Thoracic aorta (tissue), 2 donors: ENCODE results near the gene C1orf167. TPM values are rescaled to one million over a fixed set of nuclear protein-coding genes. Genes with fewer than 3 reads are reported as not detected.
A peak's percentile ranks its signal among the peaks of the same experiment; 100 is the strongest.

Experiments
- ATAC-seq: fragments of 150-250 bp; one replicate; pipeline ENCODE4 v1.8.0; 2017; ENCODE audit warnings: low read depth; ENCODE audit not compliant: insufficient number of reproducible peaks, low FRiP score
- DNase-seq: peaks from one replicate; pipeline ENCODE4 v3.0.0-alpha.2; 2020; ENCODE audit warnings: low spot score
- H3K27ac ChIP-seq, 2 donors: fragments of 200-600 bp; sonication (generic); 1 replicate in 1 of 2; 2 replicates in 1 of 2; pipeline ENCODE4 v1.5.1; 2016; ENCODE audit warnings: mild to moderate bottlenecking in 2 of 2, moderate library complexity in 2 of 2
- H3K27me3 ChIP-seq: fragments of 200-600 bp; sonication (generic); replicated peaks from 2 replicates; pipeline ENCODE4 v1.6.0; 2016; ENCODE audit warnings: mild to moderate bottlenecking; ENCODE audit not compliant: insufficient read depth
- H3K36me3 ChIP-seq: fragments of 200-600 bp; sonication (generic); one replicate; pipeline ENCODE4 v1.5.1; 2016
- H3K4me1 ChIP-seq, 2 donors: fragments of 200-600 bp; sonication (generic); 1 replicate in 1 of 2; 2 replicates in 1 of 2; pipeline versions ENCODE4 v1.5.1 to v1.6.0; 2016; ENCODE audit warnings: low read depth in 2 of 2, mild to moderate bottlenecking in 1 of 2; ENCODE audit not compliant: control insufficient read depth in 1 of 2
- H3K4me3 ChIP-seq: fragments of 200-600 bp; sonication (generic); 2 replicates; pipeline ENCODE4 v1.5.1; 2016; ENCODE audit warnings: mild to moderate bottlenecking
- H3K9me3 ChIP-seq: fragments of 200-600 bp; sonication (generic); 2 replicates; pipeline ENCODE4 v1.5.1; 2016
- CTCF ChIP-seq: fragments of 200-600 bp; sonication (generic); IDR thresholded peaks from one replicate; pipeline ENCODE4 v1.5.1; 2019; ENCODE audit warnings: antibody characterized with exemption
- total RNA-seq, 2 donors: library from RNA; depleted of rRNA; stranded (reverse); fragments of >200 nt; gene quantifications; one replicate each; pipeline versions ENCODE4 v1.1.0 to v1.2.3, GENCODE V29; 2016

Gene C1orf167
- total RNA-seq, 2 donors from 2014 or later = 4.2 TPM; not detected in 1

- Histone ChIP-seq H3K27ac (peak overlapping the region in 1 of 2 donors; percentile 93), H3K4me1 (peaks cover 36 to 58% of the 10 kb centered on the region in 2 donors), H3K4me3 (no peak overlapping the region), H3K36me3 (peaks cover 31% of the 10 kb centered on the region), H3K9me3 (no peaks in the 10 kb centered on the region), H3K27me3 (no peaks in the 10 kb centered on the region)
- no peak for ATAC-seq
- TF ChIP-seq CTCF = no peak
- DNase-seq = no peak
Measured at GRCh38 chr1:11794446-11795237, 32.6 kb downstream of the C1orf167 start.

- peaks cover 35% of the 10 kb centered on the region for H3K36me3 ChIP-seq
- H3K4me1 ChIP-seq = peaks cover 29 to 51% of the 10 kb centered on the region in 2 donors
- ATAC-seq (no peak), DNase-seq (no peak)
- no peak for TF ChIP-seq CTCF
- no peak overlapping the region for H3K4me3 ChIP-seq
- H3K27ac ChIP-seq = peak overlapping the region; percentile 4 to 93
- no peaks in the 10 kb centered on the region for H3K27me3 ChIP-seq
- no peaks in the 10 kb centered on the region for H3K9me3 ChIP-seq
Measured at GRCh38 chr1:11795238-11795890, 33.4 kb downstream of the C1orf167 start.

GRCh38 chr1:11796036-11796828 lies 34.2 kb downstream of the C1orf167 start:
- Histone ChIP-seq H3K9me3 (no peaks in the 10 kb centered on the region), H3K27me3 (no peaks in the 10 kb centered on the region), H3K27ac (peak overlapping the region; percentile 92 to 93), H3K36me3 (peaks cover 43% of the 10 kb centered on the region), H3K4me3 (no peak overlapping the region), H3K4me1 (peaks cover 23 to 48% of the 10 kb centered on the region in 2 donors)
- DNase-seq (no peak), ATAC-seq (no peak)
- TF ChIP-seq CTCF = no peak

GRCh38 chr1:11797525-11798216 lies 35.7 kb downstream of the C1orf167 start:
- TF ChIP-seq CTCF = no peak
- peaks cover 21 to 54% of the 10 kb centered on the region in 2 donors for H3K4me1 ChIP-seq
- ATAC-seq = peak; percentile 81
- H3K9me3 ChIP-seq = no peaks in the 10 kb centered on the region
- peaks cover 43% of the 10 kb centered on the region for H3K36me3 ChIP-seq
- H3K27ac ChIP-seq = peak overlapping the region; percentile 92 to 93
- peak; percentile 73 for DNase-seq
- H3K27me3 ChIP-seq = no peaks in the 10 kb centered on the region
- no peak overlapping the region for H3K4me3 ChIP-seq
